LNCaP clone FGC (cell line): ENCODE results near the gene CC2D1A.

ENCODE experiments used
- DNase-seq: peaks from one replicate; pipeline ENCODE4 v3.0.0-alpha.2; 2011; ENCODE audit warnings: low read depth
- H3K4me3 ChIP-seq: 2 replicates; pipeline ENCODE4 v1.5.1; 2011; ENCODE audit warnings: mild to moderate bottlenecking, low read depth, low read length, control low read depth
- TF ChIP-seq, protein P1 (sequence below): IDR thresholded peaks from 2 replicates; pipeline ENCODE4 v1.5.1; 2012; ENCODE audit warnings: mild to moderate bottlenecking; ENCODE audit not compliant: control insufficient read depth, insufficient read depth; ENCODE audit errors: extremely low read depth

Gene CC2D1A

DNA sequence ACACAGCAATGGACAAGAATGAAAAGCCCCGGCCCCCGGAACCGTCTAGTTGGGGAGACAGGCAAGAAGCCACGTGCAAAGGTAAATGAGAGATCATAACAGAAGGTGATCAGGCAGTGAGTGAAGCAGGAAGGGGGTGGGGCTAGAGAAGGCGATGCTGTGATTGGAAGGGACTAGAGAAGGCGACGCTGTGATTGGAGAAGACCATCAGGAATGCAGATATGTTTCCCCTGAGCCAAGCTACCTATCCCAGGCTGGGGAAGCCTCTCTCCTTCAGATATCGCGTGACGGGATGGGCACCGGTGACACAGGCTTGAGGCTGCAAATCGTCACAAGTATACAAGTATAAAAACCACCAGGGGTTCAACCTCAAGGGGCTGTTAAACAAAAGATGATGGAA, 68.1 kb downstream of the CC2D1A start:
- H3K4me3 ChIP-seq = no peak overlapping the region
- DNase-seq = no peak
- TF ChIP-seq, protein P1, sequence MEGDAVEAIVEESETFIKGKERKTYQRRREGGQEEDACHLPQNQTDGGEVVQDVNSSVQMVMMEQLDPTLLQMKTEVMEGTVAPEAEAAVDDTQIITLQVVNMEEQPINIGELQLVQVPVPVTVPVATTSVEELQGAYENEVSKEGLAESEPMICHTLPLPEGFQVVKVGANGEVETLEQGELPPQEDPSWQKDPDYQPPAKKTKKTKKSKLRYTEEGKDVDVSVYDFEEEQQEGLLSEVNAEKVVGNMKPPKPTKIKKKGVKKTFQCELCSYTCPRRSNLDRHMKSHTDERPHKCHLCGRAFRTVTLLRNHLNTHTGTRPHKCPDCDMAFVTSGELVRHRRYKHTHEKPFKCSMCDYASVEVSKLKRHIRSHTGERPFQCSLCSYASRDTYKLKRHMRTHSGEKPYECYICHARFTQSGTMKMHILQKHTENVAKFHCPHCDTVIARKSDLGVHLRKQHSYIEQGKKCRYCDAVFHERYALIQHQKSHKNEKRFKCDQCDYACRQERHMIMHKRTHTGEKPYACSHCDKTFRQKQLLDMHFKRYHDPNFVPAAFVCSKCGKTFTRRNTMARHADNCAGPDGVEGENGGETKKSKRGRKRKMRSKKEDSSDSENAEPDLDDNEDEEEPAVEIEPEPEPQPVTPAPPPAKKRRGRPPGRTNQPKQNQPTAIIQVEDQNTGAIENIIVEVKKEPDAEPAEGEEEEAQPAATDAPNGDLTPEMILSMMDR = no peak

DNA sequence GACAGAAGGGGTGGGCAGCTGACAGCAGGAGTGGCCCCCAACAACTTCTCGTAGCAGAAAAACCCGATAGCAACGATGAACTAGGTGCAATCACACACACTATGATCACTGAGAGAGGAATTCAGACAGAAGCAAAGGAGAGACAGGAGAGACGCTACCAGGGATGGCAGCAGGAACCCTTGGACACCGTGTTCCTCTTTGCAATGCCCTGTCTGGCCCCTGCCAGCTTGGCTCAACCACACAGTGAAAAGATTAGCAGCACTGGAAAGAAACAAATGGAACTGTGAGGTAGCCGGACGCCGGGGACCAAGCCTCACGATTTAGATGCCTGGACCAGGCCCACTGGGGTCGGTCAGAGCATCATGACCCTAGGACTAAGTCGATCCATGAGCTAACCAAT, 69.9 kb downstream of the CC2D1A start:
- no peak for DNase-seq
- no peak overlapping the region for H3K4me3 ChIP-seq
- TF ChIP-seq, protein P1 = no peak

DNA sequence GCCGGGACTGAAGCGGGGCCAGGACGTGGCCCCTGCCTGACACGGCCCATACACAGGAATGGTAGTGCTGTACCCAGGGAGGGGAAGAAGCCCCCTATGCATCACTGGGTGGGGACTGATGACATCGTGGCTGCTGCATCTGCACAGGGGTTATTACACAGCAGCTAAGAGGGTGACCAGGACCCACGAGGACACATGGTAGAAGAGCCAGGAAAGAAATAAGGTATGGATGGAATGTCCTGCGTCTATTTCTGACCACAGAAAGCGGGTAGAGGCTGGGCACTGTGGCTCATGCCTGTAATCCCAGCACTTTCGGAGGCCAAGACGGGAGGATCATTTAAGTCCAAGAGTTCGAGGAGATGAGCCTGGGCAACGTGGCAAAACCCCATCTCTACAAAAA, 70.4 kb downstream of the CC2D1A start:
- no peak for DNase-seq
- TF ChIP-seq, protein P1 = no peak
- no peak overlapping the region for H3K4me3 ChIP-seq

GRCh38 chr19:13977803-13978202, 71.8 kb downstream of the CC2D1A start:
- TF ChIP-seq, protein P1 = no peak
- no peak overlapping the region for H3K4me3 ChIP-seq
- DNase-seq = no peak

DNA sequence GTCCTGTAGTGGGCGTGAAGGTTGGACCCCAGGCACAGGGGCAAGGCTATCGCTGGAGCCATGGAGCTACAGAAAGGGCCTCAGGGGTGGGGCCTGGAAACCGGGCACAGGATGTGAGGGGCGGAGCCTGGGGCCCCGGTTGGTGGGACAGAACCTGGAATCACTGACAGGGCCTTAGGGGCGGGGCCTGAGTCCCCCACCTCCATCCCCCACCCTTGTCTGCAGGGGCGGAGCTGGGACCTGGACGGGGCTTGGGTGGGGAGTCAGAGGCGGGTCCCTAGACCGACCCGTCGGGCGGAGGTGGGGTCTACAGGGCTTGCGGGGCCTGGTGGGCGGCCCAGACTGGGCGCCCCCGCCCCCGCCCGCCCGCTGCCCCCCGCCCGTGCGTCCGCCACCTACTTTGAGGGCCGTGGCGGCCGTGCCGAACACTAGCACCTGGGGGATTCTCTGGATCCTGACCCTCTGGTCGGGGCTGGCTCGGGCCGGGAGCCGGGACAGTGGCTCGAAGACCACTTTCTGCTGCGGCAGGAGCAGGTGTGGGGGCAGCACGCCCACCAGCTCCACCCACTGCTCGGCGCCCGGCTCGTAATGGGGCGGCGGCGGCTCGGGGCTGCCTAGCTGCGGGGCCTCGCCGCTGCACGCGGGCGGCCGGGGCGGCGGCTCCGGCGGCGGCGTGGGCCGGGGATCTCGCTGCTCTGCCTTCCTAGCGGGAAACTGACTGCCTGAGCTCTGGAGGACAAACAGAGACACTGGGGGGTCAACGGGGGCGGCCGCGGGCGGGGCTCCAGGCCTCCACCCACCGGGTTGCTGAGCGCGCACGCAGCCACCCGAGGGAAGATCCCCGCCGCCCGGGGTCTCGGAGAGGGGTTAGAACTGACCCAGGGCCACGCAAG, 72.6 kb downstream of the CC2D1A start:
- no peak overlapping the region for H3K4me3 ChIP-seq
- DNase-seq = no peak
- TF ChIP-seq, protein P1 = no peak

DNA sequence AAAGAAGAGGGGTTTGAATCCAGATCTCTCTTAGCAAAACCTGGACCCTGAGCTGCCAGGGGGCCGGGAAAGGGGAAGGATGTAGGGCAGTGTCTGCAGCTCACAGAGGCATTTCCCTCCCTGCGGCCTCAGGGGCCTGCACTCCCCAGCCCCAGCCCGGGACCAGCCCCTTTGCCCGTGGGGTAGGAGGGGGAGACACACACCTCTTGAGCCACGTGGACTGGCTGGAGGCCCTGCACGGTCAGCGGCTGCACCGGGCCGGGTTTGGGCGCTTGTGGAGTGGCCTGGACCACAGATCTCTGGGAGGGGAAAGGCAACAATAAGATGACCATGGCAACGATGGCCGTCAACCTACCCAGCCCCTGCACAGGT, 73.2 kb downstream of the CC2D1A start:
- no peak for DNase-seq
- TF ChIP-seq, protein P1 = no peak
- no peak overlapping the region for H3K4me3 ChIP-seq

DNA sequence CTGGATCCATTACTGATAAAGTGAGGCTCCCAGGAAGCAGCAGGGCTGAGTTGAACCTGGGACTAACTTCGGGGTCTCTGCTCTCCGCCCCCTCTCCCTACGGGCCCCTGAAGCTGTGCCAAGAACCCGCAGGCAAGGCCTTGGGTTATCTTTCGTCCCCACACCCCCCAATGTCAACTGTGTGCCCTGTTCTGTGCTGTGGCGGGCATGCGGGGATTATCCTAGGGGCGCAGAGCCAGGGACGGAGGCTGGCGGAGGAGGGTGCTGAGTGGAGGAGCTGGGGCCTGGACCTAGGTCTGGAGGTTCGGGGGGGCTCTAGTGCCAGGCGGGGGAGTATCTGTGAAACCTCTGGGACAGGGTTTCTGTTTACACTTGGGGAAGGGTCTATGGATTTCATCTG, 73.7 kb downstream of the CC2D1A start:
- H3K4me3 ChIP-seq = no peak overlapping the region
- DNase-seq = no peak
- TF ChIP-seq, protein P1 = no peak
